PFSK-1 (cell line): ENCODE data around the gene FAM184A.

ENCODE experiments used
- FOXP2 ChIP-seq: optimal IDR thresholded peaks from 2 replicates; pipeline ENCODE3; 2011; ENCODE audit warnings: borderline replicate concordance, control low read depth, inconsistent platforms; ENCODE audit not compliant: insufficient read depth; ENCODE audit errors: extremely low read length, extremely low read depth
- POLR2AphosphoS5 ChIP-seq: IDR thresholded peaks from 2 replicates; pipeline ENCODE4 v1.6.1; 2012; ENCODE audit warnings: low read depth, mild to moderate bottlenecking, control low read depth, low read length, moderate library complexity
- SIN3A ChIP-seq: IDR thresholded peaks from 2 replicates; pipeline ENCODE4 v1.6.1; 2012; ENCODE audit warnings: mild to moderate bottlenecking, low read length, moderate library complexity, borderline replicate concordance; ENCODE audit not compliant: insufficient read depth
- TAF1 ChIP-seq: IDR thresholded peaks from 2 replicates; pipeline ENCODE4 v1.6.1; 2012; ENCODE audit warnings: low read length, control low read depth, borderline replicate concordance; ENCODE audit not compliant: insufficient read depth
- TF ChIP-seq, protein P1 (sequence below), 2 experiments: IDR thresholded peaks; 2 replicates each; pipeline versions ENCODE4 v1.6.1 to v1.8.0; 2011 to 2012; ENCODE audit warnings: low read depth in 2 of 2, low read length in 2 of 2, control low read depth in 1 of 2, inconsistent platforms in 1 of 2, mild to moderate bottlenecking in 1 of 2, moderate library complexity in 1 of 2; ENCODE audit not compliant: insufficient read depth in 1 of 2

The FAM184A gene

DNA sequence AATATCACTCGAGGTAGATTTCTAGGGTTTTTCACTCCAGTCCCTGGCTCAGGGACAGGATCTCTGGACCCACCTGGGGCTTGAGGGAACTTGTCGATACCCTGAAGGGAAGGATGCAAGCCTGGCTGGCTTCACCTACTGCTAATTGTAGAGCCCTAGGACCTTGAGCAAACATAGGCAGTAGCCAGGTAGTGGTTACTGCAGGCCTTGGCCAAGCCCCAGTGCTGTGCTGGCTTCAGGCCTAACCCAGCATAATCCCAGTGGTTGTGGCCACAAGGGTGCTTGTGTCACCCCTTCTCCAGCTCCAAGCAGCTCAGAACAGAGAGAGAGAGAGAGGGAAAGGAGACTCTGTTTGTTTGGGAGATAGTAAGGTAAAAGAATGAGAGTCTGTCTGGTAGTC lies 137.7 kb downstream of the FAM184A start:
- TF ChIP-seq SIN3A, result no peak
- TF ChIP-seq POLR2AphosphoS5, result no peak
- TF ChIP-seq TAF1, result no peak
- TF ChIP-seq, protein P1, sequence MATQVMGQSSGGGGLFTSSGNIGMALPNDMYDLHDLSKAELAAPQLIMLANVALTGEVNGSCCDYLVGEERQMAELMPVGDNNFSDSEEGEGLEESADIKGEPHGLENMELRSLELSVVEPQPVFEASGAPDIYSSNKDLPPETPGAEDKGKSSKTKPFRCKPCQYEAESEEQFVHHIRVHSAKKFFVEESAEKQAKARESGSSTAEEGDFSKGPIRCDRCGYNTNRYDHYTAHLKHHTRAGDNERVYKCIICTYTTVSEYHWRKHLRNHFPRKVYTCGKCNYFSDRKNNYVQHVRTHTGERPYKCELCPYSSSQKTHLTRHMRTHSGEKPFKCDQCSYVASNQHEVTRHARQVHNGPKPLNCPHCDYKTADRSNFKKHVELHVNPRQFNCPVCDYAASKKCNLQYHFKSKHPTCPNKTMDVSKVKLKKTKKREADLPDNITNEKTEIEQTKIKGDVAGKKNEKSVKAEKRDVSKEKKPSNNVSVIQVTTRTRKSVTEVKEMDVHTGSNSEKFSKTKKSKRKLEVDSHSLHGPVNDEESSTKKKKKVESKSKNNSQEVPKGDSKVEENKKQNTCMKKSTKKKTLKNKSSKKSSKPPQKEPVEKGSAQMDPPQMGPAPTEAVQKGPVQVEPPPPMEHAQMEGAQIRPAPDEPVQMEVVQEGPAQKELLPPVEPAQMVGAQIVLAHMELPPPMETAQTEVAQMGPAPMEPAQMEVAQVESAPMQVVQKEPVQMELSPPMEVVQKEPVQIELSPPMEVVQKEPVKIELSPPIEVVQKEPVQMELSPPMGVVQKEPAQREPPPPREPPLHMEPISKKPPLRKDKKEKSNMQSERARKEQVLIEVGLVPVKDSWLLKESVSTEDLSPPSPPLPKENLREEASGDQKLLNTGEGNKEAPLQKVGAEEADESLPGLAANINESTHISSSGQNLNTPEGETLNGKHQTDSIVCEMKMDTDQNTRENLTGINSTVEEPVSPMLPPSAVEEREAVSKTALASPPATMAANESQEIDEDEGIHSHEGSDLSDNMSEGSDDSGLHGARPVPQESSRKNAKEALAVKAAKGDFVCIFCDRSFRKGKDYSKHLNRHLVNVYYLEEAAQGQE (IDR thresholded peaks at IDR 0.05; ENCODE audit: insufficient read depth in 1 of 2, low read depth in 2 of 2, low read length in 2 of 2), result no peak
- no peak for TF ChIP-seq FOXP2

DNA sequence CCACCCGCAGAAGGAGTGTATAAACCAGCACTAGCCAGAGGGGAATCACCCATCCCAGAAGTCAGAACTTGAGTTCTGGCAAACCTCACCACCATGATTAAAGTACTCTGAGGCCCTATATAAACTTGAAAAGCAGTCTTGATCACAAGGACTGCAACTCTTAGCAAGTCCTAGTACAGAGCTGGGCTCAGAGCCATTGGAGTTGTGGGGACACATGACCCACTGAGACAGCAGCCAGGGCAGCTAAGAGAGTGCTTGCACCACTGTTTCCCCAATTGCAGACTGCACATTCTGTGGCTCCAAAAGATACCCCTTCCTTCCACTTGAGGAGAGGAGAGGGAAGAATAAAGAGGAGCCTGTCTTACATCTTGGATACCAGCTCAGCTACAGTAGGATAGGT lies 138.8 kb downstream of the FAM184A start:
- TF ChIP-seq TAF1 (no peak), SIN3A (no peak), FOXP2 (no peak), POLR2AphosphoS5 (no peak)
- TF ChIP-seq, protein P1 (IDR thresholded peaks at IDR 0.05; ENCODE audit: insufficient read depth in 1 of 2, low read depth in 2 of 2, low read length in 2 of 2), result no peak

DNA sequence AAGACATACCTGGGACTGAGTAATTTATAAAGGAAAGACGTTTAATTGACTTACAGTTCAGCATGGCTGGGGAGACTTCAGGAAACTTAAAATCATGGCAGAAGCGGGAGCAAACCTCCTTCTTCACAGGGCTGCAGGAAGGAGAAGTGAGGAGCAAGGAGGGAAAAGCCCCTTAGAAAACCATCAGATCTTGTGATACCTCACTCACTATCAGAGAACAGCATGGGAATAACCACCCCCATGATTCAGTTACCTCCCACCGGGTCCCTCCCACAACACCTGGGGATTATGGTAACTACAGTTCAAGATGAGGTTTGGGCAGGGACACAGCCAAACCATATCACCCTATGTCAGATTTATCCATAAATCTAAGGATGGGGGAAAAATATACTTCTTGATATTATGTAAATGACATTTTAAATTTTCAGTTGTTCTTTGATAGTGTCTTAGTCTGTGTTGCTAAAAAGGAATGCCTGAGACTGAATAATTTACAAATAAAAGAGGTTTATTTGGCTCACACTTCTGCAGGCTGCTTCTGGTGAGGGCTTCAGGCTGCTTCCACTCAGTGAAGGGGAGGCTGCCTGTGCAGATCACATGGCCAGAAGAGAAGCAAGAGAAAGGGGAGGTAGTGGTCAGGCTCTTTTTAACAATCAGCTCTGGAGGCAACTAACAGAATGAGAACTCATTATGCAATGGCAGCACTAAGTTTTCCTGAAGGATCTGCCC lies 142.3 kb downstream of the FAM184A start:
- TF ChIP-seq TAF1 (no peak), POLR2AphosphoS5 (no peak), FOXP2 (no peak), SIN3A (no peak)
- TF ChIP-seq, protein P1 (IDR thresholded peaks at IDR 0.05; ENCODE audit: insufficient read depth in 1 of 2, low read depth in 2 of 2, low read length in 2 of 2), result no peak

DNA sequence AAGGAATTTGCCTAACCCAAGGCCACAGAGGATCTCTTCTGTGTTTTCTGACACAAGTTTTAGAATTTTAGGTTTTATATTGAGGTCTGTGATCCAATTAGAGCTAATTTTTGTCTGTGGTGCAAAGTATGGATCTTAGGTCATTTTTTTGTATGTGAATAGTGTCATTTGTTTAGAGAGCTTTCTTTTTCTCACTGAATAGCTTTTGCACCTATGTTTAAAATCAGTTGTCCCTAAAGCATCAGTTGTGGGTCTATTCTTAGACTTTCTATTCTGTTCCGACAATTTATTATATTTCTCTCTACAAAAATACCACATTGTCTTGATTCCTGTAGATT lies 143.2 kb downstream of the FAM184A start:
- TF ChIP-seq POLR2AphosphoS5 (no peak), TAF1 (no peak), SIN3A (no peak)
- TF ChIP-seq, protein P1 (IDR thresholded peaks at IDR 0.05; ENCODE audit: insufficient read depth in 1 of 2, low read depth in 2 of 2, low read length in 2 of 2), result no peak
